Fibroblast of lung (primary cell): ENCODE measurements around the gene MOB1B.

Source experiments
- EZH2 ChIP-seq: IDR thresholded peaks from 2 replicates; pipeline ENCODE4 v1.5.1; 2012; ENCODE audit warnings: low read length, control low read depth, mild to moderate bottlenecking; ENCODE audit errors: missing control alignments
- TF ChIP-seq, protein P1 (sequence below), 2 donors: IDR thresholded peaks in 1 of 2; conservative IDR thresholded peaks in 1 of 2; 1 replicate in 1 of 2; 2 replicates in 1 of 2; pipeline ENCODE4 v1.5.1; 2011 to 2012; ENCODE audit warnings: low read length in 2 of 2, control low read depth in 1 of 2, inconsistent platforms in 1 of 2, low read depth in 1 of 2, mild to moderate bottlenecking in 1 of 2

DNA sequence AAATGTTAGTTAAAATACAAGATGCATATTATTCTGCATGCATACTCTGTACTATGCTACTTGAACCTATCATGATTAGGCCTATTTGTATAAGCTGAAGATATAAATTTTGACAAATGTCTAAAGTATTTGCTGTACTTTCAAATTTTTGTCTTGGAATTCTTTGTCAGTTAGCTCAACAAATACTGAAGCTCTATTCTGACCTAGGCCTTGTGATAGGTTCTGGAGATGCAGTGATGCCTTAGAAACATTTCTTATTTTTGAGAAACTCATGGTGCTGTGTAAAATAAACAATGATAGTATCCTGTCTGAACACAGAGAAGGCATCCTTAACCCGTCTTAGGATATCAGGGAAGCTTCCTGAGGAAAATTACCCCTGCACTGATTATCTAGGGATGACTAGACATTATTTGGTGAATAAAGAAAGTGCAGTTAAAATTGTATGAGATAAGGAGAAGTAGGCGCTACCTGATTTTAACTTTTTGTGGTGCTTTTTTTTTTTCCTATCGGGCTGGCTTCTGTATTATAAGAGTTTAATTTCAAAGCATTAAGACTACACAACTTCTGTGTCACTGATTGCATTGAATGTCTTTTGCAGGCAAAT, 43.4 kb downstream of the MOB1B start:
- TF ChIP-seq, protein P1, sequence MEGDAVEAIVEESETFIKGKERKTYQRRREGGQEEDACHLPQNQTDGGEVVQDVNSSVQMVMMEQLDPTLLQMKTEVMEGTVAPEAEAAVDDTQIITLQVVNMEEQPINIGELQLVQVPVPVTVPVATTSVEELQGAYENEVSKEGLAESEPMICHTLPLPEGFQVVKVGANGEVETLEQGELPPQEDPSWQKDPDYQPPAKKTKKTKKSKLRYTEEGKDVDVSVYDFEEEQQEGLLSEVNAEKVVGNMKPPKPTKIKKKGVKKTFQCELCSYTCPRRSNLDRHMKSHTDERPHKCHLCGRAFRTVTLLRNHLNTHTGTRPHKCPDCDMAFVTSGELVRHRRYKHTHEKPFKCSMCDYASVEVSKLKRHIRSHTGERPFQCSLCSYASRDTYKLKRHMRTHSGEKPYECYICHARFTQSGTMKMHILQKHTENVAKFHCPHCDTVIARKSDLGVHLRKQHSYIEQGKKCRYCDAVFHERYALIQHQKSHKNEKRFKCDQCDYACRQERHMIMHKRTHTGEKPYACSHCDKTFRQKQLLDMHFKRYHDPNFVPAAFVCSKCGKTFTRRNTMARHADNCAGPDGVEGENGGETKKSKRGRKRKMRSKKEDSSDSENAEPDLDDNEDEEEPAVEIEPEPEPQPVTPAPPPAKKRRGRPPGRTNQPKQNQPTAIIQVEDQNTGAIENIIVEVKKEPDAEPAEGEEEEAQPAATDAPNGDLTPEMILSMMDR (conservative IDR thresholded peaks at IDR 0.05 in 1 of 2, IDR thresholded peaks at IDR 0.05 in 1 of 2; ENCODE audit: low read depth in 1 of 2, low read length in 2 of 2) = no peak
- no peak for TF ChIP-seq EZH2
